H1 (cell line): ENCODE results near the gene ACKR1. TPM values are rescaled to one million over a fixed set of nuclear protein-coding genes. Genes with fewer than 3 reads are reported as not detected.

Experiments used
- CTCF ChIA-PET: fragments of 300-600 bp; sonication (Branson Sonifier 250); formaldehyde crosslinking; loops from one replicate; lab custom pipeline; 2021; ENCODE audit not compliant: partially characterized antibody; lab: Charles Lee
- POLR2A ChIA-PET: fragments of 300-600 bp; sonication (Branson Sonifier 250); formaldehyde crosslinking; loops from one replicate; lab custom pipeline; 2021; ENCODE audit warnings: inconsistent platforms; ENCODE audit not compliant: partially characterized antibody; lab: Charles Lee
- DNase-seq, 2 experiments: peaks; one replicate each; pipeline versions ENCODE4 v3.0.0 to v3.0.0-alpha.2; 2010 to 2022; ENCODE audit warnings: low spot score in 2 of 2, low read depth in 1 of 2, mixed read lengths in 1 of 2
- FAIRE-seq: peaks from 2 replicates; lab custom pipeline; 2011; peaks lifted over from hg19 to GRCh38; lab: Jason Lieb, UNC
- H2AFZ ChIP-seq: 2 replicates; pipeline ENCODE4 v1.8.1; 2012; ENCODE audit warnings: low read length, inconsistent platforms
- H2AK5ac ChIP-seq: 2 replicates; pipeline ENCODE4 v1.6.1; 2013; ENCODE audit warnings: low read depth, low read length
- H2BK120ac ChIP-seq: replicated peaks from 2 replicates; pipeline ENCODE3; 2013; ENCODE audit warnings: low read depth, low read length, inconsistent platforms
- H2BK12ac ChIP-seq: 2 replicates; pipeline ENCODE4 v1.6.1; 2013; ENCODE audit warnings: low read depth, low read length
- H2BK15ac ChIP-seq: 2 replicates; pipeline ENCODE4 v1.6.1; 2013; ENCODE audit warnings: low read length
- H2BK20ac ChIP-seq: 2 replicates; pipeline ENCODE4 v1.6.1; 2013; ENCODE audit warnings: low read length
- H2BK5ac ChIP-seq: 2 replicates; pipeline ENCODE4 v1.6.1; 2013; ENCODE audit warnings: low read depth, low read length
- H3K14ac ChIP-seq: 2 replicates; pipeline ENCODE4 v1.6.1; 2013; ENCODE audit warnings: inconsistent platforms; ENCODE audit not compliant: insufficient read length
- H3K18ac ChIP-seq: 2 replicates; pipeline ENCODE4 v1.6.1; 2013; ENCODE audit warnings: low read length; ENCODE audit errors: extremely low read depth
- H3K23ac ChIP-seq: 2 replicates; pipeline ENCODE4 v1.6.1; 2013; ENCODE audit warnings: inconsistent platforms; ENCODE audit not compliant: insufficient read length
- H3K23me2 ChIP-seq: 2 replicates; pipeline ENCODE4 v1.6.1; 2013; ENCODE audit warnings: low read depth, low read length
- H3K27ac ChIP-seq: 2 replicates; pipeline ENCODE4 v1.6.1; 2011; ENCODE audit warnings: low read depth, low read length, inconsistent platforms
- H3K27me3 ChIP-seq, 4 experiments: replicated peaks in 1 of 4; 1 replicate in 1 of 4; 2 replicates in 3 of 4; pipeline versions ENCODE4 v1.6.1 to v1.8.1; 2011 to 2013; ENCODE audit warnings: low read length in 3 of 4, mild to moderate bottlenecking in 3 of 4, inconsistent platforms in 2 of 4, mixed read lengths in 2 of 4, moderate library complexity in 1 of 4; ENCODE audit not compliant: control insufficient read depth in 3 of 4, insufficient read depth in 3 of 4; ENCODE audit errors: extremely low read depth in 1 of 4
- H3K36me3 ChIP-seq, 4 experiments: 2 replicates each; pipeline versions ENCODE4 v1.6.1 to v1.8.1; 2011 to 2013; ENCODE audit warnings: mild to moderate bottlenecking in 4 of 4, low read length in 3 of 4, moderate library complexity in 2 of 4, control low read depth in 1 of 4, inconsistent platforms in 1 of 4; ENCODE audit not compliant: insufficient read depth in 4 of 4, control insufficient read depth in 2 of 4
- H3K4ac ChIP-seq: replicated peaks from 2 replicates; pipeline ENCODE3; 2013; ENCODE audit warnings: low read length, low read depth, mixed read lengths, inconsistent platforms; ENCODE audit not compliant: insufficient read length
- H3K4me1 ChIP-seq, 4 experiments: replicated peaks in 1 of 4; 1 replicate in 1 of 4; 2 replicates in 3 of 4; pipeline versions ENCODE4 v1.6.1 to v1.8.1; 2011 to 2013; ENCODE audit warnings: low read length in 3 of 4, inconsistent platforms in 2 of 4, mixed read lengths in 1 of 4; ENCODE audit not compliant: insufficient read depth in 4 of 4, control insufficient read depth in 3 of 4
- H3K4me2 ChIP-seq, 2 experiments: 2 replicates each; pipeline versions ENCODE4 v1.6.1 to v1.8.1; 2011 to 2013; ENCODE audit warnings: low read depth in 2 of 2, low read length in 2 of 2, control low read depth in 1 of 2, inconsistent platforms in 1 of 2, mild to moderate bottlenecking in 1 of 2; ENCODE audit not compliant: insufficient read depth in 1 of 2
- H3K4me3 ChIP-seq, 4 experiments: fragments of 200-600, 300-600 bp in 1 of 4; sonication (generic), shearing (Covaris generic), sonication (Bioruptor Twin) in 1 of 4; 2 replicates each; pipeline versions ENCODE4 v1.5.1 to v1.8.1; 2011 to 2016; ENCODE audit warnings: low read length in 4 of 4, low read depth in 3 of 4, control low read depth in 2 of 4, inconsistent platforms in 2 of 4, mild to moderate bottlenecking in 2 of 4, mixed read lengths in 1 of 4, moderate library complexity in 1 of 4; ENCODE audit not compliant: insufficient read depth in 2 of 4; ENCODE audit errors: extremely low read depth in 1 of 4
- H3K56ac ChIP-seq: replicated peaks from 2 replicates; pipeline ENCODE3; 2013; ENCODE audit warnings: low read depth, mild to moderate bottlenecking, mixed read lengths, low read length, inconsistent platforms; ENCODE audit not compliant: insufficient read length
- H3K79me1 ChIP-seq: 2 replicates; pipeline ENCODE4 v1.6.1; 2013; ENCODE audit warnings: low read depth, low read length, control low read depth
- H3K79me2 ChIP-seq, 2 experiments: 2 replicates each; pipeline versions ENCODE4 v1.6.1 to v1.8.1; 2012 to 2013; ENCODE audit warnings: low read length in 2 of 2, mild to moderate bottlenecking in 2 of 2, inconsistent platforms in 1 of 2; ENCODE audit not compliant: insufficient read depth in 2 of 2, control insufficient read depth in 1 of 2
- H3K9ac ChIP-seq, 4 experiments: replicated peaks in 1 of 4; 1 replicate in 1 of 4; 2 replicates in 3 of 4; pipeline versions ENCODE4 v1.6.1 to v1.8.1; 2011 to 2013; ENCODE audit warnings: low read depth in 3 of 4, low read length in 3 of 4, control low read depth in 2 of 4, mild to moderate bottlenecking in 2 of 4, moderate library complexity in 2 of 4, inconsistent platforms in 1 of 4; ENCODE audit errors: extremely low read depth in 1 of 4
- H3K9me3 ChIP-seq, 2 experiments: 2 replicates each; pipeline versions ENCODE4 v1.6.1 to v1.8.1; 2012 to 2013; ENCODE audit warnings: mild to moderate bottlenecking in 2 of 2, moderate library complexity in 2 of 2, control low read depth in 1 of 2, inconsistent platforms in 1 of 2, low read depth in 1 of 2, low read length in 1 of 2, mixed read lengths in 1 of 2; ENCODE audit not compliant: insufficient read depth in 2 of 2
- H4K20me1 ChIP-seq, 2 experiments: replicated peaks in 1 of 2; 2 replicates each; pipeline versions ENCODE3 to v1.8.1; 2011 to 2013; ENCODE audit warnings: inconsistent platforms in 2 of 2, low read length in 2 of 2, mild to moderate bottlenecking in 1 of 2; ENCODE audit not compliant: insufficient read depth in 2 of 2, control insufficient read depth in 1 of 2
- H4K5ac ChIP-seq: 2 replicates; pipeline ENCODE4 v1.6.1; 2013; ENCODE audit warnings: low read length, low read depth, mixed read lengths, inconsistent platforms; ENCODE audit not compliant: insufficient read length
- H4K8ac ChIP-seq: 2 replicates; pipeline ENCODE4 v1.8.0; 2013; ENCODE audit warnings: mild to moderate bottlenecking, moderate library complexity, low read length, inconsistent platforms; ENCODE audit not compliant: insufficient read depth; ENCODE audit errors: extremely low read depth
- H4K91ac ChIP-seq: replicated peaks from 2 replicates; pipeline ENCODE3; 2013; ENCODE audit warnings: low read length, mixed read lengths, inconsistent platforms; ENCODE audit not compliant: insufficient read length
- HDAC2 ChIP-seq, 2 experiments: fragments of 300-600 bp in 1 of 2; sonication (generic) in 1 of 2; IDR thresholded peaks; 2 replicates each; pipeline ENCODE4 v1.6.1; 2011 to 2012; ENCODE audit warnings: low read depth in 2 of 2, low read length in 2 of 2, mild to moderate bottlenecking in 2 of 2, moderate library complexity in 2 of 2, borderline replicate concordance in 1 of 2, inconsistent platforms in 1 of 2
- SP2 ChIP-seq: IDR thresholded peaks from 2 replicates; pipeline ENCODE4 v1.6.1; 2012; ENCODE audit warnings: mild to moderate bottlenecking, low read length, inconsistent platforms
- ZNF274 ChIP-seq: IDR thresholded peaks from 2 replicates; pipeline ENCODE4 v1.7.0; 2012; ENCODE audit warnings: low read length, borderline replicate concordance; ENCODE audit errors: extremely low read depth
- WGBS, 2 experiments: shearing (Covaris generic) in 1 of 2; methylation state at CpG; one replicate each; pipeline versions ENCODE4 v1.1.6 to v1.1.7; 2013 to 2015; ENCODE audit warnings: low lambda C conversion rate in 2 of 2, mixed read lengths in 2 of 2, inconsistent platforms in 1 of 2, low coverage in 1 of 2, missing lambda C conversion rate in 1 of 2; ENCODE audit not compliant: insufficient replicate concordance in 2 of 2, insufficient coverage in 1 of 2, insufficient read length in 1 of 2; ENCODE audit errors: extremely low coverage in 1 of 2, missing lambda C conversion rate in 1 of 2; 5-methylcytosine and 5-hydroxymethylcytosine counted together
- polyA plus RNA-seq, 7 experiments: library from polyadenylated mRNA; depleted of rRNA in 3 of 7; stranded (reverse) in 5 of 7; unstranded in 2 of 7; fragments of >200 nt in 5 of 7; fragments of 200-250 nt in 2 of 7; gene quantifications; 1 replicate in 5 of 7; 2 replicates in 1 of 7; 4 replicates in 1 of 7; pipeline versions ENCODE4 v1.2.1 to v1.2.3, GENCODE V29; 2011 to 2013; ENCODE audit warnings: missing spikeins in 2 of 7, mixed read lengths in 2 of 7
- total RNA-seq: library from RNA; stranded (reverse); fragmentation: NEBNext Ultra II Directional; extraction: Animal tissue kit (Norgen Biotek cat#: 25700); gene quantifications from 2 replicates; pipeline ENCODE4 v1.2.1, GENCODE V29; 2021

Gene ACKR1
- total and polyA plus RNA-seq, 2 of the 8 experiments (the other 6 are each of a cell fraction or from before 2014, with no cell fraction given), result 0.61 to 1.00 TPM

DNA sequence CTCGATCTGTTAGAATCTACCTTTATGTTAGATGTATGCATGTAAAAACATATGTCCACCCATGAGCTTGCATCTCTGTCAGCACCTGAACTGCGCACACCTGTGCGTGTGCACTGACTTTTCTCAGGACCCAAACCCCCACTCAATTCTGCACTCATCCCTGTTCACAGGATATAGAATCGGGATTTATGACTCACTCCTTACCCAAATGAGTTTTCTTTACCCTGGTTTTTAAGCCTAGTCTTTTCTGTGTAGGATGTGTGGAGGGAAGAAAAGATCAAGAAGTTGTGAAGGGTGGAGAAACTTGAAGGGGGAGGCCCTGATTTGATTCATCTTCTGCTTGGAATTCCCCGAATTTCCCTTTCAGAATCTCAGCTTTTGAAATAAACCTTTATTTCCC, 2.4 kb downstream of the ACKR1 start:
- Histone ChIP-seq H2BK5ac (no peak overlapping the region), H4K5ac (no peak overlapping the region), H4K20me1 (no peaks in the 10 kb centered on the region), H2AFZ (no peak overlapping the region), H3K4me3 (no peak overlapping the region), H3K4me2 (no peak overlapping the region; a peak in 1 of 4 replicates), H3K79me1 (no peaks in the 10 kb centered on the region), H3K23ac (no peak overlapping the region), H4K8ac (no peak overlapping the region), H3K79me2 (no peaks in the 10 kb centered on the region), H3K9ac (no peak overlapping the region), H3K18ac (no peak overlapping the region), H3K4ac (no peak overlapping the region), H3K27me3 (no peaks in the 10 kb centered on the region; a peak in 1 of 7 replicates), H3K14ac (no peak overlapping the region), H2BK15ac (no peak overlapping the region), H3K27ac (no peak overlapping the region), H3K23me2 (no peaks in the 10 kb centered on the region; the same call in 1 of the 2 replicates), H2BK12ac (no peak overlapping the region), H2BK20ac (no peak overlapping the region), H3K9me3 (no peaks in the 10 kb centered on the region), H3K36me3 (no peaks in the 10 kb centered on the region), H2AK5ac (no peak overlapping the region), H3K4me1 (peaks cover 2 to 7% (median 3%) of the 10 kb centered on the region in 4 experiments; a peak in 5 of 7 replicates), H2BK120ac (no peak overlapping the region), H4K91ac (no peak overlapping the region), H3K56ac (no peak overlapping the region)
- no peak for FAIRE-seq
- TF ChIP-seq HDAC2 (IDR thresholded peaks at IDR 0.05; ENCODE audit: borderline replicate concordance in 1 of 2, low read depth in 2 of 2, low read length in 2 of 2) (no peak), SP2 (no peak), ZNF274 (no peak)
- DNase-seq, result no peak
- POLR2A ChIA-PET, result interaction anchor here (1.4 kb wide), 1 partner anchor 35 kb away, joined by 3 read pairs; no protein-coding TSS in a partner anchor
- CTCF ChIA-PET, result interaction anchor here (1.2 to 26.6 kb wide), 5 partner anchors 5 to 64 kb away, joined by 3 to 660 read pairs (median 382); partner anchors contain the start of genes ACKR1 and CADM3
- 87% methylated on average over 5 of the region's 5 CpGs; no CpG with 5 or more reads in 1 of the 2 experiments for WGBS, 2 experiments
